ENCODE measurements around the gene OR4S2.

Gene OR4S2

DNA sequence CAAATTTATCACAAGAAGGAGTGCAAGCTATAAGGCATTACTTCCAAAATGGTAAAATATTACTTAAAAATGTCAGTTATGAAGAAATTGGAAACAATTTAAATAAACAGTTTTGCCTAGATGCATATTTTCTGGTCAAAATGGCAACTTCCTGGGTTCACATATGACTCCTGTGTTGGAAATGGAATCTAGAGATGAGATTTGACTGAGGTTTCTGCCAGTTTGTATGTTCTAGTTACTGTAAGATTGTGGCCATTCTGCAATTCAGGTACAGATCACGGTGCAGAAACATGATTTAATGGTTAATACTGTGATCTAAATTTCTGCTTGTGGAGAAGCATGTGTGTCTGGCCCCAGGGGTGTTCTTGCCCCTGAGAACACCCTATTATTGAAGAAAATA, 10.5 kb downstream of the OR4S2 start:
- H3K27ac ChIP-seq: no peak overlapping the region
- TF ChIP-seq ZFX (IDR thresholded peaks at IDR 0.05): no peak
- TF ChIP-seq, protein P1, sequence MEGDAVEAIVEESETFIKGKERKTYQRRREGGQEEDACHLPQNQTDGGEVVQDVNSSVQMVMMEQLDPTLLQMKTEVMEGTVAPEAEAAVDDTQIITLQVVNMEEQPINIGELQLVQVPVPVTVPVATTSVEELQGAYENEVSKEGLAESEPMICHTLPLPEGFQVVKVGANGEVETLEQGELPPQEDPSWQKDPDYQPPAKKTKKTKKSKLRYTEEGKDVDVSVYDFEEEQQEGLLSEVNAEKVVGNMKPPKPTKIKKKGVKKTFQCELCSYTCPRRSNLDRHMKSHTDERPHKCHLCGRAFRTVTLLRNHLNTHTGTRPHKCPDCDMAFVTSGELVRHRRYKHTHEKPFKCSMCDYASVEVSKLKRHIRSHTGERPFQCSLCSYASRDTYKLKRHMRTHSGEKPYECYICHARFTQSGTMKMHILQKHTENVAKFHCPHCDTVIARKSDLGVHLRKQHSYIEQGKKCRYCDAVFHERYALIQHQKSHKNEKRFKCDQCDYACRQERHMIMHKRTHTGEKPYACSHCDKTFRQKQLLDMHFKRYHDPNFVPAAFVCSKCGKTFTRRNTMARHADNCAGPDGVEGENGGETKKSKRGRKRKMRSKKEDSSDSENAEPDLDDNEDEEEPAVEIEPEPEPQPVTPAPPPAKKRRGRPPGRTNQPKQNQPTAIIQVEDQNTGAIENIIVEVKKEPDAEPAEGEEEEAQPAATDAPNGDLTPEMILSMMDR (conservative IDR thresholded peaks at IDR 0.05): no peak

DNA sequence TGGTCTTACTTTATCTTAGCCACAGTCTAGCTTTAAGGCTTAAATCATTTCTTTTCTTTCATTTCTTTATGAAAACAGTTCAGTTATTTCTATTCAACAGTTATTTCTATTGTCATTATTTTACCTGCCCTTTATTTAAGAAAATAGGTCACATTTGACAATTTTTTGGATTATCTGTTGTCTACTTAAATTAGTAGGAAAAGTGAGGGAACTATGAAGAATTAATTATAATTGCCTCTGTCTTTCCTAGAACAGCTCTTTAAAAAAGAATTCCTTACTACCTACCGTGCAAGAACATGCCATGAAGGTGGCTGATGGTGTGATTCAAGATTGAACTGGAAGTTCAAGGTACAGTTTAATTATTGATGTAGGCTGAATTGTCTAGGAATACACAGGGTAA, 13.8 kb downstream of the OR4S2 start, which contains the start of gene OR4C6:
OR4C6 (plus strand) TSS at position 301 of the 400 bp plus-strand sequence. CDS start 2,966 bp downstream, outside the sequence.
- TF ChIP-seq, protein P1 (conservative IDR thresholded peaks at IDR 0.05): no peak
- no peak within 1 kb of the TSS for H3K27ac ChIP-seq

DNA sequence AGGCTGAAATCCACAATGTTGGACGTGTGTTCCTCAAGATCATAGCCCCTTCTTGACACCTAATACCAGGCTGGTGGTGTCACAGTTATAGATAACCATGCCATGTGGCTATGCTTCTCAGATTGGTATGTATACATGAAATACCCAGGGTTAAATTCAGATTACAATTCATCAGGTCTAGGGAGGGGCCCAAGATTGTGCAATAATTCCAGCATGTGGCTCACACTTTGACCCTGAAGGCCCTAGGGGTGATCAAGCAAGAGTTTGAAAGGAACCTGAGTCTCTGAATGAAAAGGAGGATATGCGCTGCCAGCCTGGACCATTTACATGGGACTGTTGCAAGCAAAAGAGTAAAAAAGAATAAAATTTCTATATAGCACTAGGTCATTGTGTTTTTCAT, 21.2 kb downstream of the OR4S2 start:
- no peak for TF ChIP-seq ZFX (IDR thresholded peaks at IDR 0.05)
- TF ChIP-seq, protein P1 (conservative IDR thresholded peaks at IDR 0.05): no peak
- no peak overlapping the region for H3K27ac ChIP-seq

DNA sequence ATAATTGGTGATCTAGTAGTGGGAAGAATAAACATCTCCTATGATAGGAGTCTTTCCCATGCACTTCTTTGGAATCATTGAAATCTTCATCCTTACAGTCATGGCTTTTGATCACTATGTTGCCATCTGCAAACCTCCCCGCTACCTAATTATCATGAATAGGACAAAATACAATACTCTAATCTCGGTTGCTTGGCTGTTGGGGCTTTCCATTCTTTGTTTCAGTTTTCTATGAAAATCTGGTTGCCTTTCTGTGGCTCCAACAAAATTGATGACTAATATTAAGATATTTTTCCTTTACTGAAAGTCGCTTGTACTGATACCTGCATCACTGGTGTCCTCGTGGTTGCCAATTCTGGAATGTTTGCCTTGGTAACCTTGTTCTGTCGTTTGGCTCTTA, 25.7 kb downstream of the OR4S2 start:
- TF ChIP-seq, protein P1 (conservative IDR thresholded peaks at IDR 0.05): no peak
- TF ChIP-seq ZFX (IDR thresholded peaks at IDR 0.05): no peak
- no peak overlapping the region for H3K27ac ChIP-seq

DNA sequence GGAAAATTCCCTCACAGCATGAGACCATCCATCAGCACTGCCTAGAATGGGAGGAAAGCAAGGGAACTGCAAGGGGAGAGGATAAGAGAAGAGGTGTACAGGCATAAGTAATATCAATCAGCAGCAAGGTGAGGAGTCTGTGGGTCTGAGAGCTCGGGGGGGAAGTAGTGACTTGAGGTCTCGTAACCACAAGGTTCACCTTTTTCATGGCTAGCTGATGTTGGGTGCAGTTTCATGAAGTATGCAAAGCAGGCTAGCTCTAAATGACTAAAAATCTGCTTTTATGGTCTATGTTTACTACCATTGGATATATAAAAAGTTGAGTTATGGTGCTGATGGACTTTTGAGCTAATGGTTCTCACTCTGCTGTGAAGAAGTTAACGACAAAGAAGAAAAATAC, 49.7 kb downstream of the OR4S2 start:
- H3K27ac ChIP-seq: no peak overlapping the region
- TF ChIP-seq ZFX (IDR thresholded peaks at IDR 0.05): no peak
- TF ChIP-seq, protein P1 (conservative IDR thresholded peaks at IDR 0.05): no peak

DNA sequence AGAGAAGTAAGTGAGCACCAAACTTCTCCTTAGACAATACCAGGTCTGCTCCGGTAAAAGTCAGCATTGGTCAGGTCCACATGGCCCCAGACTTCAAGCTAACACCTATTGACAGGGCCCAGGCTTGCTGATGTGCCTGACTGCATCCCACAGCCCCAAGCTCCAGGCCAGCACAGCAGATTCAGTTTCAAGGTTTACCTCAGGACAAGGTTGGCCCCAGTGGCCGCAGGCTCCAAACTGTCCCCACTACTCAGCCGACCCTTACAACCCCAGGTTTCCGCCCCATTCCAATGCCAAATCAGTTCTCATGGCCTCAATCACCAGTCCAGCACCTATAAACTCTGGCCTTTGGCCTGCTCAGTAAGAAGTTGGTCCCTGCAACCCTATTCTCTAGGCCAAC, 53.3 kb downstream of the OR4S2 start:
- H3K27ac ChIP-seq: no peak overlapping the region
- TF ChIP-seq, protein P1 (conservative IDR thresholded peaks at IDR 0.05): no peak
- TF ChIP-seq ZFX (IDR thresholded peaks at IDR 0.05): no peak
